OCI-LY3 (cell line): ENCODE data around the gene RAPGEF3.

Source experiments
- H2AFZ ChIP-seq: fragments of 200-600, 300-600 bp; shearing (Covaris generic); 2 replicates; pipeline ENCODE4 v1.6.0; 2014; ENCODE audit warnings: antibody characterized with exemption, low read depth, low read length
- H3K27ac ChIP-seq: fragments of 200-600, 300-600 bp; sonication (generic); 2 replicates; pipeline ENCODE4 v1.5.1; 2014; ENCODE audit warnings: mild to moderate bottlenecking, low read length, moderate library complexity, mixed read lengths
- H3K27me3 ChIP-seq: fragments of 200-600, 300-600 bp; sonication (generic); 2 replicates; pipeline ENCODE4 v1.6.1; 2014; ENCODE audit warnings: low read depth, low read length, mixed read lengths
- H3K36me3 ChIP-seq: fragments of 200-600, 300-600 bp; sonication (generic); replicated peaks from 2 replicates; pipeline ENCODE3; 2014; ENCODE audit warnings: low read depth, low read length, mixed read lengths
- H3K4me1 ChIP-seq: fragments of 300-600, 200-600 bp; sonication (generic); 2 replicates; pipeline ENCODE4 v1.6.1; 2014; ENCODE audit warnings: low read length, mixed read lengths
- H3K4me2 ChIP-seq: fragments of 200-600, 300-600 bp; sonication (generic); 2 replicates; pipeline ENCODE4 v1.6.1; 2014; ENCODE audit warnings: low read length, mixed read lengths
- H3K4me3 ChIP-seq: fragments of 300-600, 200-600 bp; sonication (generic); 2 replicates; pipeline ENCODE4 v1.5.1; 2014; ENCODE audit warnings: antibody characterized with exemption, mild to moderate bottlenecking, low read length, moderate library complexity
- H3K79me2 ChIP-seq: fragments of 300-600, 200-600 bp; shearing (Covaris generic); 2 replicates; pipeline ENCODE4 v1.6.1; 2014; ENCODE audit warnings: mild to moderate bottlenecking, low read length, mixed read lengths
- H3K9ac ChIP-seq: fragments of 300-600, 200-600 bp; shearing (Covaris generic); 2 replicates; pipeline ENCODE4 v1.6.0; 2014; ENCODE audit warnings: mild to moderate bottlenecking, low read length, moderate library complexity
- H3K9me3 ChIP-seq: fragments of 200-600, 300-600 bp; shearing (Covaris generic); 2 replicates; pipeline ENCODE4 v1.6.1; 2014; ENCODE audit warnings: low read length, mixed read lengths; ENCODE audit not compliant: insufficient read depth
- H4K20me1 ChIP-seq: fragments of 200-600, 300-600 bp; sonication (generic); 2 replicates; pipeline ENCODE4 v1.6.1; 2016; ENCODE audit warnings: low read length, mixed read lengths; ENCODE audit not compliant: insufficient read depth
- EZH2phosphoT487 ChIP-seq: fragments of 200-600 bp; shearing (Covaris generic); IDR thresholded peaks from 2 replicates; pipeline ENCODE4 v1.6.1; 2018; ENCODE audit warnings: antibody characterized with exemption, mixed run types, low read depth
- TF ChIP-seq, protein P1 (sequence below): fragments of 200-600, 300-600 bp; sonication (generic); IDR thresholded peaks from 2 replicates; pipeline ENCODE4 v1.5.1; 2014; ENCODE audit warnings: antibody characterized with exemption, low read length, low read depth

RAPGEF3 gene

DNA sequence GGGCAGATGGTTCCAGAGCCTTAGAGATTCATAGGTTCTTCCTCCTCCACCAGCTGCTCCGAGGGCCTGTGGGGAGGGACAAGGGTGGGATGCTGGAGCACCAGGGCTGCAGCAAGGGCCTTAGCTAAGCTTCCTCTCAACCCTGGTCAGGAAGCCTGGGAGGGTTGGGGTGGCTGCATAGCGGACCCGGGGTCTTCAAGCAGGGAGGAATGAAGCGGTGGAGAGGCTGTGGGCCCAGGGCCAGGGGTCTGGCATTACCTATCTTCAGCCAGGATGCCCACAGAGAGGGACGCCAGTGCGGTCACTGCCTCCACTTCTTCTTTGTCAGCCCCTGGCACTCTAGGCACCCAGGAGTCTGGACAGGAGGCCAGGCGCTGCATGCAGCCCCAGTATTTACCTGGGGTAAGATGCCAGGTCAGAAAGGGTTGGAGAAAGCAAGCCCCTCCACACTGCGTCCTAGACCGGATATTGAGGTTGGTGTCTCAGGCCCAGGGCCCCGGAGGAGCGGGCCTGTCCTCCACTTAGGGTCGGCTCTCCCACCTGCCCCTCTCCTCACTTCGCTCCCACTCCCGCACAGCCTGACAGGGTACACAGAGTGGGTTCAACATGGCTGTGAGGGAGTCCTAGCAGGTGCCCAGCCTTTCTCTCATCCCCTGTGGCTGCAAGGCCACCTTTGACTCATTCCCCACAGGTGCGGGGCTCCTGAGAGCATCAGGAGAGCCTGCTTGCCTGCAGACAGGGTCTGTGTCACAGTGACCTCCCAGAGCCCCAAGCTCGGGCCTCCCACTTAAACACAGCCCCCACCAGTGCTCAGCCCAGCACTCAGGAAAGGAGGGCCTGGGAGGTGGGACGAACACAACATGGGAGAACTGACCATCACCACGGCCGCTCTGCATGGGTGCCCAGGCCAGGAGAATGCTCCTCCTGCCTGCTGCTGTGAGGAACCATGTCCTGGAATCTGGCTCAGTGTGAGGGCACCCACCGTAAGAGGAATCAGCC is 25.4 kb upstream of the RAPGEF3 start:
- Histone ChIP-seq H3K4me2 (no peak overlapping the region), H3K27ac (no peak overlapping the region), H2AFZ (no peak overlapping the region), H3K36me3 (peaks cover 48% of the 10 kb centered on the region), H3K9ac (no peak overlapping the region), H4K20me1 (no peaks in the 10 kb centered on the region), H3K4me1 (no peaks in the 10 kb centered on the region), H3K27me3 (no peaks in the 10 kb centered on the region), H3K79me2 (no peaks in the 10 kb centered on the region), H3K4me3 (no peak overlapping the region), H3K9me3 (no peaks in the 10 kb centered on the region)
- no peak for TF ChIP-seq EZH2phosphoT487
- TF ChIP-seq, protein P1, sequence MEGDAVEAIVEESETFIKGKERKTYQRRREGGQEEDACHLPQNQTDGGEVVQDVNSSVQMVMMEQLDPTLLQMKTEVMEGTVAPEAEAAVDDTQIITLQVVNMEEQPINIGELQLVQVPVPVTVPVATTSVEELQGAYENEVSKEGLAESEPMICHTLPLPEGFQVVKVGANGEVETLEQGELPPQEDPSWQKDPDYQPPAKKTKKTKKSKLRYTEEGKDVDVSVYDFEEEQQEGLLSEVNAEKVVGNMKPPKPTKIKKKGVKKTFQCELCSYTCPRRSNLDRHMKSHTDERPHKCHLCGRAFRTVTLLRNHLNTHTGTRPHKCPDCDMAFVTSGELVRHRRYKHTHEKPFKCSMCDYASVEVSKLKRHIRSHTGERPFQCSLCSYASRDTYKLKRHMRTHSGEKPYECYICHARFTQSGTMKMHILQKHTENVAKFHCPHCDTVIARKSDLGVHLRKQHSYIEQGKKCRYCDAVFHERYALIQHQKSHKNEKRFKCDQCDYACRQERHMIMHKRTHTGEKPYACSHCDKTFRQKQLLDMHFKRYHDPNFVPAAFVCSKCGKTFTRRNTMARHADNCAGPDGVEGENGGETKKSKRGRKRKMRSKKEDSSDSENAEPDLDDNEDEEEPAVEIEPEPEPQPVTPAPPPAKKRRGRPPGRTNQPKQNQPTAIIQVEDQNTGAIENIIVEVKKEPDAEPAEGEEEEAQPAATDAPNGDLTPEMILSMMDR: no peak

DNA sequence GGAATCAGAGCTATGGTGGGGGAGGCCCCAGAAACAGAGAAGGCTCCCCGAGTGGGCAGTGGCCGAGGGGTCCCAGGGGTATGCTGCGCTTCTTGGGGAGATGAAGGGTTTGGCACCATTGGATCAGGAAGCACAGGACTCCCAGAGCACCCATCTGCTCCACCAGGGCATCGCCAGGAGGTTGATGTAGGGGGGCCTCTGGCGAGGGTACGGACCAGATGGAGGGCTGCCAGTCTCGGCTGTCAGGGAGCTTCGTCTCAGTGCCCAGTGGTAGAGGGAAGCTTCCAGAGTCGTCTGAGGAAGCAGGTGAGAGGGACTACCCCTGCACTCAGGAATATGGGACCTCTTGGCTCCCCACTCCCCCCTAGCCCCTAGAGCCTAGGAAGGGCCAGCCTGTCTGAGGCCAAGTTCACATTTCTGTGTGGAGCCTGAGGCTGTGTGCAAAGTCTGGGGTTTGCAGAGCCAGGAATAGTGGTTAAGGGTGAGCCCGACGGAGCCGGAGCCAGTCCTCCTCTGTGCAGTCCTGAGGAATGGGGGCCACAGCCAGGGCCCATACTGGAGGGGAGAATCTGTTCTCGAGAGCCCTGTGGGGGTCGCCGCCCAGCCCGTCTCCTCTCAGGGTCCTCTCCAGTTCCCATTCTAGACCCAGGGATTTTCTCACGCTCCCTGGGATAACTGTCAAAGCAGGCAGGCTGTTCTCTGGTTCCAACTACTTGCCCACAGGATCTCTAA is 24.5 kb upstream of the RAPGEF3 start:
- Histone ChIP-seq H4K20me1 (no peaks in the 10 kb centered on the region), H3K9me3 (no peaks in the 10 kb centered on the region), H3K9ac (no peak overlapping the region), H3K4me3 (no peak overlapping the region), H3K4me1 (no peaks in the 10 kb centered on the region), H3K4me2 (no peak overlapping the region), H3K27ac (no peak overlapping the region), H3K36me3 (peaks cover 38% of the 10 kb centered on the region), H2AFZ (no peak overlapping the region), H3K79me2 (no peaks in the 10 kb centered on the region), H3K27me3 (no peaks in the 10 kb centered on the region)
- TF ChIP-seq, protein P1: no peak
- no peak for TF ChIP-seq EZH2phosphoT487

DNA sequence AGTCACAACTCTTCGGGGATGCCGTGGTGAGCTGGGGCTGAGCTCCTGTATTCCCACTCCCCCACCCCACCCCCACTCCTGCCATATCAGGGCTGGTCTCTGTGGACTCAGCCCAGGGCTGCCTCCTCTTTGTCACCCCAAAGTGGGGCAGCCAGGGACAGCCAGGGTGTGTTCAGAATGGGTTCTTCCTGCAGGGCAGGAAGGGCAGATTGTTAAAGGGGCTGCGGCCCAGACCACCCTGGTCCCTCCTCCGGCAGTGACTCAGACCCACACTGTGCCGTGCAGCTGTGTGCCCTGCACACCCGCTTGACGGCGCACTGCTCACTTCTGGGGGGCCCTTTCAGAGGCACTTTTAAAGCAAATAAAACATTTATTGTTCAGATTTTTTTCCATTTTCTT is 23.7 kb upstream of the RAPGEF3 start:
- no peak overlapping the region for H3K4me2 ChIP-seq

More for the DNA sequence above, 23.7 kb upstream of the RAPGEF3 start:
- Histone ChIP-seq H2AFZ (no peak overlapping the region), H3K9ac (no peak overlapping the region), H3K79me2 (no peaks in the 10 kb centered on the region), H3K9me3 (no peaks in the 10 kb centered on the region), H3K4me3 (no peak overlapping the region), H3K36me3 (peaks cover 32% of the 10 kb centered on the region), H3K4me1 (no peaks in the 10 kb centered on the region), H4K20me1 (no peaks in the 10 kb centered on the region), H3K27me3 (no peaks in the 10 kb centered on the region), H3K27ac (no peak overlapping the region)
- TF ChIP-seq, protein P1: no peak
- no peak for TF ChIP-seq EZH2phosphoT487
